Stomach (tissue), 4 donors: ENCODE data around the gene GPR63.

Experiments
- EP300 ChIP-seq: sonication (generic); formaldehyde crosslinking; IDR thresholded peaks from one replicate; pipeline ENCODE4 v1.6.1; 2017; ENCODE audit warnings: antibody characterized with exemption
- POLR2A ChIP-seq, 4 donors: fragments of 450-650 bp; IDR thresholded peaks; one replicate each; pipeline ENCODE4 v1.6.1; 2016; ENCODE audit warnings: antibody characterized with exemption in 4 of 4, control low read depth in 2 of 4, mild to moderate bottlenecking in 1 of 4, moderate library complexity in 1 of 4
- POLR2AphosphoS5 ChIP-seq, 3 donors: sonication (generic); formaldehyde crosslinking; IDR thresholded peaks; one replicate each; pipeline ENCODE4 v1.6.1; 2016; ENCODE audit warnings: antibody characterized with exemption in 3 of 3
- TF ChIP-seq, protein P1 (sequence below), 7 experiments: fragments of 450-650 bp in 4 of 7; fragments of 200-600 bp in 3 of 7; sonication (generic) in 3 of 7; IDR thresholded peaks; one replicate each; pipeline ENCODE4 v1.5.1; 2016 to 2019; ENCODE audit warnings: antibody characterized with exemption in 7 of 7, control low read depth in 2 of 7, mild to moderate bottlenecking in 1 of 7

DNA sequence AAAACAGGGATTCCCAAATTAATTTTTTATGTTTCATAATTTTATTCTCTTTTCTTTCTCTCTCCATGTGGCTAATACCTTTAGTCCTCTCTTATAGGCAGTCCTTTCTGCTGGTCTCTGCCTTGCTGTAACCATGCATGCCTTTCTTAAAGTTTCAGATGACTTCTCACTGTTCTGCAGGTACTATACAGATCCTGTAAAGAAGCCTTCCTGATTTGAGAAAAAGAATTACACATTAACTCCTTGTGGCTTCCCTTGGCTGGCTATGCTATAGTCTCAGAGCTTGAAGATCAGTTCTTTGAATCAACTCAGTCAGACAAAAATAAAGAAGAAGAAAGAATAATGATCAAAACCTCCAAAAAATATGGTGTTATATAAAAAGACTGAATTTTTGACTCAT lies 7.3 kb upstream of the GPR63 start:
- TF ChIP-seq EP300 (no peak), POLR2A (IDR thresholded peaks at IDR 0.05) (no peak), POLR2AphosphoS5 (IDR thresholded peaks at IDR 0.05) (no peak)
- TF ChIP-seq, protein P1, sequence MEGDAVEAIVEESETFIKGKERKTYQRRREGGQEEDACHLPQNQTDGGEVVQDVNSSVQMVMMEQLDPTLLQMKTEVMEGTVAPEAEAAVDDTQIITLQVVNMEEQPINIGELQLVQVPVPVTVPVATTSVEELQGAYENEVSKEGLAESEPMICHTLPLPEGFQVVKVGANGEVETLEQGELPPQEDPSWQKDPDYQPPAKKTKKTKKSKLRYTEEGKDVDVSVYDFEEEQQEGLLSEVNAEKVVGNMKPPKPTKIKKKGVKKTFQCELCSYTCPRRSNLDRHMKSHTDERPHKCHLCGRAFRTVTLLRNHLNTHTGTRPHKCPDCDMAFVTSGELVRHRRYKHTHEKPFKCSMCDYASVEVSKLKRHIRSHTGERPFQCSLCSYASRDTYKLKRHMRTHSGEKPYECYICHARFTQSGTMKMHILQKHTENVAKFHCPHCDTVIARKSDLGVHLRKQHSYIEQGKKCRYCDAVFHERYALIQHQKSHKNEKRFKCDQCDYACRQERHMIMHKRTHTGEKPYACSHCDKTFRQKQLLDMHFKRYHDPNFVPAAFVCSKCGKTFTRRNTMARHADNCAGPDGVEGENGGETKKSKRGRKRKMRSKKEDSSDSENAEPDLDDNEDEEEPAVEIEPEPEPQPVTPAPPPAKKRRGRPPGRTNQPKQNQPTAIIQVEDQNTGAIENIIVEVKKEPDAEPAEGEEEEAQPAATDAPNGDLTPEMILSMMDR (IDR thresholded peaks at IDR 0.05), result no peak
